Measurements from ENCODE around the gene SPRR1A. TPM values are rescaled to one million over a fixed set of nuclear protein-coding genes. Genes with fewer than 3 reads are reported as not detected.

The SPRR1A gene
- total RNA-seq, 4 donors from 2014 or later = not detected

DNA sequence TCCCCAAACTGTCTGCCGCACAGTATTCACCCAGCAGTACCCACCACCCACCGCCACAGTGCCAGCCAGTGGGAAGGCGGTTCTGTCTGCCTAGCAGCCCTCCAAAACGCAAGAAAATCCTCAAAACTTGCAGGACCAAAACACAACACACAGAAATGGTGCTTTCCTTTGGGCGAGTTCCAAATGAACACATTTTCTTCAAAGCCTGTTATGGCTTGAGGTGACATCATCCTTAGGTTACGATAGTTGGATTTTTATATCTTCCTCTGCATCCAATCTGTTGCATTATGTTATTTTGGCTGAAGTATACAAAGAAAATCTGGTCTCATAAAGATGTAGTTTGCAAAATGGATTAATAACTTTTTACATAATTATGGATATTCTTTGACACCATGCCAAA lies 9.3 kb downstream of the SPRR1A start:
- Histone ChIP-seq H3K4me1 (no peaks in the 10 kb centered on the region), H3K9me3 (no peaks in the 10 kb centered on the region), H3K27ac (no peak overlapping the region), H3K36me3 (no peaks in the 10 kb centered on the region), H3K4me3 (no peak overlapping the region), H3K27me3 (no peaks in the 10 kb centered on the region)
- in situ Hi-C loops (cut with MboI; ENCODE audit: low sequenced_read_pairs in 4 of 4) (no loop called here), intact Hi-C loops (cut with DNase I; ENCODE audit: low total_unique reads) (no loop called here)
- ATAC-seq (no peak), DNase-seq (no peak)
- no peak for TF ChIP-seq POLR2A (IDR thresholded peaks at IDR 0.05)
- TF ChIP-seq, protein P1, sequence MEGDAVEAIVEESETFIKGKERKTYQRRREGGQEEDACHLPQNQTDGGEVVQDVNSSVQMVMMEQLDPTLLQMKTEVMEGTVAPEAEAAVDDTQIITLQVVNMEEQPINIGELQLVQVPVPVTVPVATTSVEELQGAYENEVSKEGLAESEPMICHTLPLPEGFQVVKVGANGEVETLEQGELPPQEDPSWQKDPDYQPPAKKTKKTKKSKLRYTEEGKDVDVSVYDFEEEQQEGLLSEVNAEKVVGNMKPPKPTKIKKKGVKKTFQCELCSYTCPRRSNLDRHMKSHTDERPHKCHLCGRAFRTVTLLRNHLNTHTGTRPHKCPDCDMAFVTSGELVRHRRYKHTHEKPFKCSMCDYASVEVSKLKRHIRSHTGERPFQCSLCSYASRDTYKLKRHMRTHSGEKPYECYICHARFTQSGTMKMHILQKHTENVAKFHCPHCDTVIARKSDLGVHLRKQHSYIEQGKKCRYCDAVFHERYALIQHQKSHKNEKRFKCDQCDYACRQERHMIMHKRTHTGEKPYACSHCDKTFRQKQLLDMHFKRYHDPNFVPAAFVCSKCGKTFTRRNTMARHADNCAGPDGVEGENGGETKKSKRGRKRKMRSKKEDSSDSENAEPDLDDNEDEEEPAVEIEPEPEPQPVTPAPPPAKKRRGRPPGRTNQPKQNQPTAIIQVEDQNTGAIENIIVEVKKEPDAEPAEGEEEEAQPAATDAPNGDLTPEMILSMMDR (IDR thresholded peaks at IDR 0.05 in 4 of 5, conservative IDR thresholded peaks at IDR 0.05 in 1 of 5) = no peak

GRCh38 chr1:152995842-152996241 lies 12.0 kb downstream of the SPRR1A start:
- DNase-seq (no peak), ATAC-seq (no peak)
- intact Hi-C loops (cut with DNase I; ENCODE audit: low total_unique reads) (no loop called here), in situ Hi-C loops (cut with MboI; ENCODE audit: low sequenced_read_pairs in 4 of 4) (no loop called here)
- no peak overlapping the region for H3K27ac ChIP-seq
- no peaks in the 10 kb centered on the region for H3K36me3 ChIP-seq
- H3K9me3 ChIP-seq = no peaks in the 10 kb centered on the region
- TF ChIP-seq POLR2A (IDR thresholded peaks at IDR 0.05) = no peak
- TF ChIP-seq, protein P1 (IDR thresholded peaks at IDR 0.05 in 4 of 5, conservative IDR thresholded peaks at IDR 0.05 in 1 of 5) = no peak
- H3K4me1 ChIP-seq = no peaks in the 10 kb centered on the region
- no peaks in the 10 kb centered on the region for H3K27me3 ChIP-seq
- no peak overlapping the region for H3K4me3 ChIP-seq

- intact Hi-C loops (cut with DNase I; ENCODE audit: low total_unique reads) (no loop called here), in situ Hi-C loops (cut with MboI; ENCODE audit: low sequenced_read_pairs in 4 of 4) (no loop called here)
- H3K36me3 ChIP-seq = no peaks in the 10 kb centered on the region
- H3K4me3 ChIP-seq = no peak overlapping the region
- H3K27me3 ChIP-seq = no peaks in the 10 kb centered on the region
- H3K27ac ChIP-seq = no peak overlapping the region
- no peak for DNase-seq
- H3K9me3 ChIP-seq = no peaks in the 10 kb centered on the region
- H3K4me1 ChIP-seq = no peaks in the 10 kb centered on the region
- ATAC-seq = no peak
- TF ChIP-seq POLR2A (IDR thresholded peaks at IDR 0.05) = no peak
- TF ChIP-seq, protein P1 (IDR thresholded peaks at IDR 0.05 in 4 of 5, conservative IDR thresholded peaks at IDR 0.05 in 1 of 5) = no peak
Measured at GRCh38 chr1:152996633-152997400, 12.9 kb downstream of the SPRR1A start.

GRCh38 chr1:152997901-152998300 lies 14.0 kb downstream of the SPRR1A start:
- no peak for TF ChIP-seq POLR2A (IDR thresholded peaks at IDR 0.05)
- TF ChIP-seq, protein P1 (IDR thresholded peaks at IDR 0.05 in 4 of 5, conservative IDR thresholded peaks at IDR 0.05 in 1 of 5) = no peak
- ATAC-seq = no peak
- Histone ChIP-seq H3K9me3 (no peaks in the 10 kb centered on the region), H3K4me3 (no peak overlapping the region), H3K36me3 (no peaks in the 10 kb centered on the region), H3K27me3 (no peaks in the 10 kb centered on the region), H3K4me1 (no peaks in the 10 kb centered on the region), H3K27ac (no peak overlapping the region)
- no peak for DNase-seq
- intact Hi-C loops (cut with DNase I; ENCODE audit: low total_unique reads) = no loop called here
- in situ Hi-C loops (cut with MboI; ENCODE audit: low sequenced_read_pairs in 4 of 4) = no loop called here

DNA sequence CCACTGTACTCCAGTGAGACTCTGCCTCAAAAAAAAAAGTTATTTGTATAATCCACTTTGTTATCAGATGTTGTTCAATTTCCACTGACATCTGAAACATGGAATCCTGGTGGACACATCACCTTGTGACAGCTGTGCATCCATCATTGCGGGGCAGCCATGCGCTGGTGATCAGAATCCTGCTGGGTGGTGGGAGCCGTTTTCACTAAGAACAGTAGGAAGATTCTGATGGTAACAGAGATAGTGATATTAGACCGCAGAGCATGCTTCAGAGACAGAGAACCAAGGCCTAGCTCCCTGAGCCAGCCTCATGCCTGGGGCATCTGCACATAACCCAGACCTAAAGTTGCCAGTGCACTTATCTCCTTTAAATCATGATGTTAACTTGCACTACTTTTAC lies 14.6 kb downstream of the SPRR1A start:
- Histone ChIP-seq H3K27ac (no peak overlapping the region), H3K4me3 (no peak overlapping the region), H3K36me3 (no peaks in the 10 kb centered on the region), H3K4me1 (no peaks in the 10 kb centered on the region), H3K9me3 (no peaks in the 10 kb centered on the region), H3K27me3 (no peaks in the 10 kb centered on the region)
- in situ Hi-C loops (cut with MboI; ENCODE audit: low sequenced_read_pairs in 4 of 4) = no loop called here
- intact Hi-C loops (cut with DNase I; ENCODE audit: low total_unique reads) = no loop called here
- ATAC-seq = no peak
- DNase-seq = no peak
- no peak for TF ChIP-seq POLR2A (IDR thresholded peaks at IDR 0.05)
- TF ChIP-seq, protein P1 (IDR thresholded peaks at IDR 0.05 in 4 of 5, conservative IDR thresholded peaks at IDR 0.05 in 1 of 5) = no peak
